ENCODE data around the gene PI4KA.

DNA sequence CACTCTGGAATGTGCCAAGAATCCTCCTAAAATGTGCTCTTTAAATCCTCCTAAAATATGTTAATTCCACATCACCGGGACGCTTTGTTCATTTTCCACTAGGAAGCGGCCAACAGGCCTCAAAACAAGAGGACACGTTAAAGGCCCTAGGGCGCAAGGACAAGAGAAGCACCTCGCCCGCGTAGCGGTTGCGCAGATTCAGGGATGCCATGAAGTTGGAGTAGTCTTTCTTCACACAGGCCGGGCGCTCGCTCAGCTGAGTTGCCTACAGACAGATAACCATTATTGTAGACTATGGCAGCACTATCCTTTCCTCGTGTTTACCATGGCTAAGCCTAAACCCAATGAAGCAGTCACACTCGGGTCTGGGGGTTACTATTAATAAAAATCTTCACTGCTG, 114.2 kb downstream of the PI4KA start:
- TF ChIP-seq EP300 (IDR thresholded peaks at IDR 0.05; ENCODE audit: borderline replicate concordance) (no peak), CREB1 (IDR thresholded peaks at IDR 0.05; ENCODE audit: low read depth) (no peak), FOXM1 (IDR thresholded peaks at IDR 0.05; ENCODE audit: borderline replicate concordance, low read depth) (no peak), TAF1 (IDR thresholded peaks at IDR 0.05; ENCODE audit: low read depth) (no peak)
